Natural killer cell (primary cell): ENCODE results near the gene PRR5L. TPM values are rescaled to one million over a fixed set of nuclear protein-coding genes. Genes with fewer than 3 reads are reported as not detected.

Source experiments
- ATAC-seq, 3 donors: fragments of 150-1000 bp in 2 of 3; fragments of 200-7000 bp in 1 of 3; cut with Tn5 transposase; 1 replicate in 1 of 3; 2 replicates in 2 of 3; pipeline ENCODE4 v1.10.0; 2021; ENCODE audit warnings: mild to moderate bottlenecking in 2 of 3, moderate library complexity in 2 of 3
- DNase-seq, 2 donors: peaks; one replicate each; pipeline versions ENCODE4 v3.0.0 to v3.0.0-alpha.2; 2013 to 2021; ENCODE audit warnings: mixed read lengths in 1 of 2
- H3K27ac ChIP-seq: one replicate; pipeline ENCODE4 v1.5.1; 2013; ENCODE audit warnings: mild to moderate bottlenecking, low read length
- H3K27me3 ChIP-seq: one replicate; pipeline ENCODE4 v1.6.1; 2013; ENCODE audit warnings: low read length; ENCODE audit not compliant: control insufficient read depth, insufficient read depth
- H3K36me3 ChIP-seq: one replicate; pipeline ENCODE4 v1.6.1; 2013; ENCODE audit warnings: low read length; ENCODE audit not compliant: control insufficient read depth, insufficient read depth
- H3K4me1 ChIP-seq: one replicate; pipeline ENCODE4 v1.6.1; 2013; ENCODE audit warnings: low read length; ENCODE audit not compliant: control insufficient read depth, insufficient read depth
- H3K4me3 ChIP-seq: one replicate; pipeline ENCODE4 v1.5.1; 2013; ENCODE audit warnings: low read length
- H3K9me3 ChIP-seq: one replicate; pipeline ENCODE4 v1.6.1; 2013; ENCODE audit warnings: low read length; ENCODE audit not compliant: control insufficient read depth, insufficient read depth
- H3K27ac Mint-ChIP-seq, 2 donors: one replicate each; pipeline ENCODE4 v1.8.0; 2022; ENCODE audit warnings: mild to moderate bottlenecking in 2 of 2, mixed read lengths in 2 of 2, moderate library complexity in 1 of 2
- H3K27me3 Mint-ChIP-seq, 2 donors: one replicate each; pipeline ENCODE4 v1.8.0; 2022; ENCODE audit warnings: low read depth in 2 of 2, mixed read lengths in 2 of 2
- H3K36me3 Mint-ChIP-seq: one replicate; pipeline ENCODE4 v1.8.0; 2022; ENCODE audit warnings: mixed read lengths
- H3K4me1 Mint-ChIP-seq, 2 donors: one replicate each; pipeline ENCODE4 v1.8.0; 2022; ENCODE audit warnings: mixed read lengths in 2 of 2
- H3K4me3 Mint-ChIP-seq: one replicate; pipeline ENCODE4 v1.8.0; 2022; ENCODE audit warnings: mild to moderate bottlenecking, moderate library complexity, mixed read lengths
- H3K9me3 Mint-ChIP-seq, 2 donors: one replicate each; pipeline ENCODE4 v1.8.0; 2022; ENCODE audit warnings: mixed read lengths in 2 of 2
- CTCF ChIP-seq: fragments of 200-600 bp; IDR thresholded peaks from one replicate; pipeline ENCODE4 v1.8.0; 2022; ENCODE audit warnings: antibody characterized with exemption
- WGBS: methylation state at CpG from one replicate; pipeline ENCODE4 v1.1.7; 2013; ENCODE audit warnings: missing lambda C conversion rate; ENCODE audit not compliant: insufficient coverage; 5-methylcytosine and 5-hydroxymethylcytosine counted together
- intact Hi-C: fragments of 100-400 bp; cut with micrococcal nuclease; formaldehyde crosslinking; loops from one replicate; pipeline ENCODE4 v1.14.2; 2022
- total RNA-seq, 4 donors: library from RNA; stranded (reverse); fragments of 120-200 nt in 1 of 4; gene quantifications; one replicate each; pipeline versions ENCODE4 v1.2.3 to v1.2.4, GENCODE V29; 2013 to 2022

PRR5L gene
- total RNA-seq, 3 donors from 2014 or later (not counting 1 experiment from before 2014, with no cell fraction given) = 128 to 367 (median 303) TPM

GRCh38 chr11:36311926-36312595, 16.0 kb downstream of the PRR5L start:
- Histone ChIP-seq H3K4me1 (no peaks in the 10 kb centered on the region), H3K36me3 (no peaks in the 10 kb centered on the region), H3K4me3 (no peak overlapping the region), H3K27ac (no peak overlapping the region), H3K9me3 (no peaks in the 10 kb centered on the region), H3K27me3 (no peaks in the 10 kb centered on the region)
- H3K36me3 Mint-ChIP-seq = no peaks in the 10 kb centered on the region
- no peak overlapping the region for H3K4me3 Mint-ChIP-seq
- peaks cover 10 to 11% of the 10 kb centered on the region in 2 donors for H3K4me1 Mint-ChIP-seq
- no peaks in the 10 kb centered on the region for H3K9me3 Mint-ChIP-seq
- no peak for DNase-seq
- no peak for TF ChIP-seq CTCF
- 93% methylated on average over 2 of the region's 4 CpGs for WGBS
- H3K27ac Mint-ChIP-seq = no peak overlapping the region
- peaks cover 23 to 46% of the 10 kb centered on the region in 2 donors for H3K27me3 Mint-ChIP-seq
- intact Hi-C loops = no loop called here
- no peak for ATAC-seq

DNA sequence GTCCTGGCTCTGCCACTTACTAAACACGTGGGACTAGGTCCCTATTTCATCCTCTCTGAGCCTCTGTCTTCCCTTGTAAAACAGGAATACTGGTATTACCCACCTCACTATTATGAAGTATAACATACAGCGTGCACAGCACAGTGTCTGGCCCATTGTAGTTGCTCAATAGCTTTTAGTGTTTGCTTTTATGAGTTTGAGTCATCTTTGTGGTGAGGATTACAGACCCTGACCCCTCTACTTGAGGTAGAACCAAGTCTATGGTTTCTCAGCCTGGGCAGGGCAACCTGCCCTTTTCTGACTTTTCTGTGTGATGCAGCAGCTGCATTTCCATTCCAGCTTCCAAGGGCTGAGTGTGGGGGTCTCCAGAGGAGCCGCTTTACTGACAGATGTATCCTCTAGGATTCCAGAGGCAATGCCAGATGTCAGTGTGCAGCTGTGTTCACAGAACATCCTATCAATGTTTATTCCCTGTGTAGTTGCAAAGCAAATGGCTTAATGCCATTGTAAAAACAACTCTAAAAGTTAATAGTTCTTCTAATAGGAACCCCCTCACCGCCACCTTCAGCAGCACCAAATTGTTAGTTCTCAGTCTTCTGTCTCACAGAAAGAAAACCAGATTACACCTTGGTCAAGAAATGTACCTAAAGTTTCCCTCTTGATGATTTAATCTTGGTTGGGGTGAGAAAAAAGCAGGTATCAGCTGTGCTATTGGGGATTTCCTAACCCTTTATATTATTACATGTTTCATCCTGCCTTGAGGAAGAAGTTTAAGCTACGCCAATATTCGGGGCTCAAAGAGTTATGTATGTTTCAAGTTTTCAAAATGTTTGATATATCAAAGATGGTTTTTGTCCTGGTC, 16.8 kb downstream of the PRR5L start:
- H3K4me1 ChIP-seq = no peaks in the 10 kb centered on the region
- WGBS = 74% methylated on average over 6 of the region's 6 CpGs
- H3K27ac ChIP-seq = no peak overlapping the region
- H3K36me3 ChIP-seq = no peaks in the 10 kb centered on the region
- H3K27me3 ChIP-seq = no peaks in the 10 kb centered on the region
- Mint-ChIP-seq H3K36me3 (no peaks in the 10 kb centered on the region), H3K27me3 (peaks cover 23 to 51% of the 10 kb centered on the region in 2 donors), H3K27ac (no peak overlapping the region), H3K4me1 (peaks cover 3% of the 10 kb centered on the region in 2 donors), H3K9me3 (no peaks in the 10 kb centered on the region), H3K4me3 (no peak overlapping the region)
- ATAC-seq = peak in 1 of 3 donors; percentile 37
- TF ChIP-seq CTCF = no peak
- intact Hi-C loops = no loop called here
- DNase-seq = no peak
- H3K9me3 ChIP-seq = no peaks in the 10 kb centered on the region
- no peak overlapping the region for H3K4me3 ChIP-seq

DNA sequence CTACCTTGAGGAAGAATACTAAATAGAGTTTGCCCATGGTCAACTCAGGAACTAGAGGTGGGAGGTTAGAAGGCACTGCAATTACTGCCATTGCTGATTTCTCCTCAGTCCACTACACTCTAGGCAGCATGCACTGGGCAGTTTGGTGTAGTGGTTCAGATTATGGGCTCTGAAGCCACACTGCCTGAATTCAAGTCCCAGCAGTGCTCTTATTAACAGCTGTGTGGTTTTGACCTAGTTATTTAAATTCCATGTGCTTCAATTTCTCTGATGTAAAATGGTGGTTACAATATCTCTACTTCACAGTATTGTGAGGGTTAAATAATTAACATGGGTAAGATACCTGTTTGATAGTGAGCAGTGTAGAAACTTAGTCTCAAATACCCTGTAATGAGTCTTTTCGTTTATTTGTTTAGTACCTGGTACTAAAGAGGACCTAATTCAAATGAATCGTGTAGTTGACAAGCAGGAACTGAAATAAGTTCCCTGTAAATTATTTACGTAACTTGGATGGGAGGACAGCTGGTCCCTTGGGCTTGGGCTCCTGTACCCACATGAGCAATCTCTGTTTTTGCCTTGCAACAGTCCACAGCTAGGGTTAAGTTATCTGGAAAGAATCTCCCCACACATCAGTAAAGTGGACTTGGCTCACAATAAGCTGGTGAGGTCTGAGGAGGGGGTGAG, 17.8 kb downstream of the PRR5L start:
- Histone ChIP-seq H3K4me3 (no peak overlapping the region), H3K27ac (no peak overlapping the region), H3K36me3 (no peaks in the 10 kb centered on the region), H3K9me3 (no peaks in the 10 kb centered on the region), H3K4me1 (no peaks in the 10 kb centered on the region), H3K27me3 (no peaks in the 10 kb centered on the region)
- intact Hi-C loops = no loop called here
- DNase-seq (no peak), ATAC-seq (no peak)
- no peak overlapping the region for H3K4me3 Mint-ChIP-seq
- H3K9me3 Mint-ChIP-seq = no peaks in the 10 kb centered on the region
- peaks cover 24 to 55% of the 10 kb centered on the region in 2 donors for H3K27me3 Mint-ChIP-seq
- TF ChIP-seq CTCF = no peak
- H3K27ac Mint-ChIP-seq = no peak overlapping the region
- H3K36me3 Mint-ChIP-seq = no peaks in the 10 kb centered on the region
- no peaks in the 10 kb centered on the region for H3K4me1 Mint-ChIP-seq
- WGBS = 82% methylated on average over 3 of the region's 3 CpGs
